GM23338 (cell line): ENCODE measurements around the gene INTS13. TPM values are rescaled to one million over a fixed set of nuclear protein-coding genes. Genes with fewer than 3 reads are reported as not detected.

ENCODE experiments used
- ATAC-seq: fragments of 200-7000 bp; cut with Tn5 transposase; 3 replicates; pipeline ENCODE4 v1.9.1; 2020
- DNase-seq: peaks from one replicate; pipeline ENCODE4 v3.0.0-alpha.2; 2015; ENCODE audit warnings: low spot score
- H2AFZ ChIP-seq: fragments of 200-600 bp; sonication (generic); 2 replicates; pipeline ENCODE4 v1.8.0; 2016; ENCODE audit warnings: antibody characterized with exemption, mild to moderate bottlenecking, moderate library complexity
- H3F3A ChIP-seq: fragments of 200-600 bp; sonication (generic); replicated peaks from 2 replicates; pipeline ENCODE4 v1.8.0; 2017; ENCODE audit warnings: antibody characterized with exemption, mixed run types, low read depth
- H3K27ac ChIP-seq: fragments of 200-600 bp; sonication (generic); 2 replicates; pipeline ENCODE4 v1.6.1; 2016; ENCODE audit warnings: low read depth
- H3K27me3 ChIP-seq: fragments of 200-600 bp; sonication (generic); 2 replicates; pipeline ENCODE4 v1.8.0; 2016; ENCODE audit warnings: mild to moderate bottlenecking, mixed run types, moderate library complexity; ENCODE audit not compliant: insufficient read depth
- H3K36me3 ChIP-seq: fragments of 200-600 bp; sonication (generic); 2 replicates; pipeline ENCODE4 v1.8.0; 2016; ENCODE audit warnings: mild to moderate bottlenecking; ENCODE audit not compliant: insufficient read depth
- H3K4me1 ChIP-seq: fragments of 200-600 bp; sonication (generic); 2 replicates; pipeline ENCODE4 v1.8.0; 2016; ENCODE audit warnings: mild to moderate bottlenecking, moderate library complexity; ENCODE audit not compliant: insufficient read depth
- H3K4me2 ChIP-seq: fragments of 200-600 bp; sonication (generic); 2 replicates; pipeline ENCODE4 v1.7.1; 2017; ENCODE audit warnings: mixed run types
- H3K4me3 ChIP-seq: fragments of 200-600 bp; sonication (generic); 2 replicates; pipeline ENCODE4 v1.6.1; 2016; ENCODE audit warnings: mixed run types
- H3K79me2 ChIP-seq: fragments of 200-600 bp; sonication (generic); replicated peaks from 2 replicates; pipeline ENCODE4 v1.8.0; 2017; ENCODE audit warnings: mild to moderate bottlenecking; ENCODE audit not compliant: insufficient read depth
- H3K9me2 ChIP-seq: fragments of 200-600 bp; sonication (generic); 2 replicates; pipeline ENCODE4 v1.8.0; 2017; ENCODE audit not compliant: insufficient read depth
- H4K20me1 ChIP-seq: fragments of 200-600 bp; sonication (generic); replicated peaks from 2 replicates; pipeline ENCODE4 v1.8.0; 2017; ENCODE audit warnings: mild to moderate bottlenecking; ENCODE audit not compliant: insufficient read depth
- H3K27ac Mint-ChIP-seq: 2 replicates; pipeline ENCODE4 v1.8.0; 2020; ENCODE audit warnings: inconsistent platforms, mild to moderate bottlenecking, moderate library complexity, mixed read lengths
- H3K27me3 Mint-ChIP-seq: 3 replicates; pipeline ENCODE4 v1.8.0; 2022; ENCODE audit warnings: low read depth, mild to moderate bottlenecking, moderate library complexity, mixed read lengths, inconsistent platforms; ENCODE audit not compliant: insufficient read depth, poor library complexity
- H3K36me3 Mint-ChIP-seq: 3 replicates; pipeline ENCODE4 v1.8.0; 2021; ENCODE audit warnings: low read depth, mild to moderate bottlenecking, inconsistent platforms, moderate library complexity, mixed read lengths
- H3K4me1 Mint-ChIP-seq: 3 replicates; pipeline ENCODE4 v1.8.0; 2020; ENCODE audit warnings: mild to moderate bottlenecking, inconsistent platforms, mixed read lengths
- H3K4me3 Mint-ChIP-seq: 3 replicates; pipeline ENCODE4 v1.8.0; 2021; ENCODE audit warnings: moderate library complexity, mild to moderate bottlenecking, inconsistent platforms, mixed read lengths
- H3K9me3 Mint-ChIP-seq: 3 replicates; pipeline ENCODE4 v1.8.0; 2020; ENCODE audit warnings: moderate library complexity, mild to moderate bottlenecking, inconsistent platforms, mixed read lengths
- CREB1 ChIP-seq: fragments of 250-450 bp; sonication (Bioruptor Pico); IDR thresholded peaks from 2 replicates; pipeline ENCODE4 v1.5.0; 2020; ENCODE audit warnings: low read depth, mild to moderate bottlenecking, moderate library complexity
- POLR2AphosphoS5 ChIP-seq: IDR thresholded peaks from 2 replicates; pipeline ENCODE4 v1.6.1; 2016; ENCODE audit warnings: antibody characterized with exemption, low read depth
- STAT1 ChIP-seq: IDR thresholded peaks from one replicate; pipeline ENCODE4 v1.6.1; 2016; ENCODE audit warnings: antibody characterized with exemption; ENCODE audit not compliant: unreplicated experiment
- ZNF331 ChIP-seq: fragments of 250-450 bp; sonication (Bioruptor Pico); IDR thresholded peaks from 2 replicates; pipeline ENCODE4 v1.5.0; 2020; ENCODE audit warnings: low read depth, mild to moderate bottlenecking, moderate library complexity
- polyA plus RNA-seq: library from polyadenylated mRNA; unstranded; fragments of >200 nt; fragmentation: Nextera tagmentation; extraction: Ambion mirVana; gene quantifications from 2 replicates; pipeline ENCODE4 v1.2.1, GENCODE V29; 2016
- total RNA-seq: library from RNA; depleted of rRNA; stranded (reverse); fragments of >200 nt; shearing (Covaris generic); gene quantifications from 2 replicates; pipeline ENCODE4 v1.2.3, GENCODE V29; 2014
- TF ChIP-seq, protein P1 (sequence below): fragments of 250-450 bp; sonication (Bioruptor Pico); IDR thresholded peaks from 2 replicates; pipeline ENCODE4 v1.5.0; 2020; ENCODE audit warnings: mild to moderate bottlenecking, moderate library complexity
- TF ChIP-seq, protein P2 (sequence below), 2 experiments: fragments of 200-600 bp in 1 of 2; sonication (generic) in 1 of 2; conservative IDR thresholded peaks; 2 replicates each; pipeline versions ENCODE4 v1.5.1 to v1.6.1; 2016 to 2017; ENCODE audit warnings: antibody characterized with exemption in 2 of 2, low read depth in 2 of 2, mild to moderate bottlenecking in 2 of 2, moderate library complexity in 1 of 2
- TF ChIP-seq, protein P3 (sequence below): IDR thresholded peaks from 2 replicates; pipeline ENCODE4 v1.6.1; 2016; ENCODE audit warnings: antibody characterized with exemption

The INTS13 gene
- total and polyA plus RNA-seq, 2 experiments from 2014 or later, result 91.3 to 94.1 TPM

DNA sequence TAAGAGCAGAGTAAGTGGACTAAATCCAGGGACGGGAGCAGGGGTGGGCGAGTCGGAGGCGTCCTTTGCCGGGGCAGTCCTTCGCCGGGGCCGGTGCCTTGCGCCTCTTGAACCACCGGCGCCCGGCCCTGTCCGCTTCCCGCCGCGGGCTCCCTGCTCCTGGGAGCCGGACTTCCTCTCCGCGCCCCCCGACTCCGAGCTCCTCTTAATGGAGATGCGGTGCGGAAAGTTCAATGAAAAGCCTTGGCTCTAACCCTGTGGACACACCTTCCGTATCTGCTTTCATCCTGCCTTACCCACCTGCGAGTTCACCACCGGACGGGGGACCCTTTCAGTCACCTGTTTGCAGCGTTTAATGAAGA lies 901 bp upstream of the INTS13 start (continued):
- TF ChIP-seq, protein P1, sequence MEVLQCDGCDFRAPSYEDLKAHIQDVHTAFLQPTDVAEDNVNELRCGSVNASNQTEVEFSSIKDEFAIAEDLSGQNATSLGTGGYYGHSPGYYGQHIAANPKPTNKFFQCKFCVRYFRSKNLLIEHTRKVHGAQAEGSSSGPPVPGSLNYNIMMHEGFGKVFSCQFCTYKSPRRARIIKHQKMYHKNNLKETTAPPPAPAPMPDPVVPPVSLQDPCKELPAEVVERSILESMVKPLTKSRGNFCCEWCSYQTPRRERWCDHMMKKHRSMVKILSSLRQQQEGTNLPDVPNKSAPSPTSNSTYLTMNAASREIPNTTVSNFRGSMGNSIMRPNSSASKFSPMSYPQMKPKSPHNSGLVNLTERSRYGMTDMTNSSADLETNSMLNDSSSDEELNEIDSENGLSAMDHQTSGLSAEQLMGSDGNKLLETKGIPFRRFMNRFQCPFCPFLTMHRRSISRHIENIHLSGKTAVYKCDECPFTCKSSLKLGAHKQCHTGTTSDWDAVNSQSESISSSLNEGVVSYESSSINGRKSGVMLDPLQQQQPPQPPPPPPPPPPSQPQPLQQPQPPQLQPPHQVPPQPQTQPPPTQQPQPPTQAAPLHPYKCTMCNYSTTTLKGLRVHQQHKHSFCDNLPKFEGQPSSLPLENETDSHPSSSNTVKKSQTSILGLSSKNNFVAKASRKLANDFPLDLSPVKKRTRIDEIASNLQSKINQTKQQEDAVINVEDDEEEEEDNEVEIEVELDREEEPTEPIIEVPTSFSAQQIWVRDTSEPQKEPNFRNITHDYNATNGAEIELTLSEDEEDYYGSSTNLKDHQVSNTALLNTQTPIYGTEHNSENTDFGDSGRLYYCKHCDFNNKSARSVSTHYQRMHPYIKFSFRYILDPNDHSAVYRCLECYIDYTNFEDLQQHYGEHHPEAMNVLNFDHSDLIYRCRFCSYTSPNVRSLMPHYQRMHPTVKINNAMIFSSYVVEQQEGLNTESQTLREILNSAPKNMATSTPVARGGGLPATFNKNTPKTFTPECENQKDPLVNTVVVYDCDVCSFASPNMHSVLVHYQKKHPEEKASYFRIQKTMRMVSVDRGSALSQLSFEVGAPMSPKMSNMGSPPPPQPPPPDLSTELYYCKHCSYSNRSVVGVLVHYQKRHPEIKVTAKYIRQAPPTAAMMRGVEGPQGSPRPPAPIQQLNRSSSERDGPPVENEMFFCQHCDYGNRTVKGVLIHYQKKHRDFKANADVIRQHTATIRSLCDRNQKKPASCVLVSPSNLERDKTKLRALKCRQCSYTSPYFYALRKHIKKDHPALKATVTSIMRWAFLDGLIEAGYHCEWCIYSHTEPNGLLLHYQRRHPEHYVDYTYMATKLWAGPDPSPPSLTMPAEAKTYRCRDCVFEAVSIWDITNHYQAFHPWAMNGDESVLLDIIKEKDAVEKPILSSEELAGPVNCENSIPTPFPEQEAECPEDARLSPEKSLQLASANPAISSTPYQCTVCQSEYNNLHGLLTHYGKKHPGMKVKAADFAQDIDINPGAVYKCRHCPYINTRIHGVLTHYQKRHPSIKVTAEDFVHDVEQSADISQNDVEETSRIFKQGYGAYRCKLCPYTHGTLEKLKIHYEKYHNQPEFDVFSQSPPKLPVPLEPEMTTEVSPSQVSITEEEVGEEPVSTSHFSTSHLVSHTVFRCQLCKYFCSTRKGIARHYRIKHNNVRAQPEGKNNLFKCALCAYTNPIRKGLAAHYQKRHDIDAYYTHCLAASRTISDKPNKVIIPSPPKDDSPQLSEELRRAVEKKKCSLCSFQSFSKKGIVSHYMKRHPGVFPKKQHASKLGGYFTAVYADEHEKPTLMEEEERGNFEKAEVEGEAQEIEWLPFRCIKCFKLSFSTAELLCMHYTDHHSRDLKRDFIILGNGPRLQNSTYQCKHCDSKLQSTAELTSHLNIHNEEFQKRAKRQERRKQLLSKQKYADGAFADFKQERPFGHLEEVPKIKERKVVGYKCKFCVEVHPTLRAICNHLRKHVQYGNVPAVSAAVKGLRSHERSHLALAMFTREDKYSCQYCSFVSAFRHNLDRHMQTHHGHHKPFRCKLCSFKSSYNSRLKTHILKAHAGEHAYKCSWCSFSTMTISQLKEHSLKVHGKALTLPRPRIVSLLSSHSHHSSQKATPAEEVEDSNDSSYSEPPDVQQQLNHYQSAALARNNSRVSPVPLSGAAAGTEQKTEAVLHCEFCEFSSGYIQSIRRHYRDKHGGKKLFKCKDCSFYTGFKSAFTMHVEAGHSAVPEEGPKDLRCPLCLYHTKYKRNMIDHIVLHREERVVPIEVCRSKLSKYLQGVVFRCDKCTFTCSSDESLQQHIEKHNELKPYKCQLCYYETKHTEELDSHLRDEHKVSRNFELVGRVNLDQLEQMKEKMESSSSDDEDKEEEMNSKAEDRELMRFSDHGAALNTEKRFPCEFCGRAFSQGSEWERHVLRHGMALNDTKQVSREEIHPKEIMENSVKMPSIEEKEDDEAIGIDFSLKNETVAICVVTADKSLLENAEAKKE (CRISPR knock-in tag), result no peak

DNA sequence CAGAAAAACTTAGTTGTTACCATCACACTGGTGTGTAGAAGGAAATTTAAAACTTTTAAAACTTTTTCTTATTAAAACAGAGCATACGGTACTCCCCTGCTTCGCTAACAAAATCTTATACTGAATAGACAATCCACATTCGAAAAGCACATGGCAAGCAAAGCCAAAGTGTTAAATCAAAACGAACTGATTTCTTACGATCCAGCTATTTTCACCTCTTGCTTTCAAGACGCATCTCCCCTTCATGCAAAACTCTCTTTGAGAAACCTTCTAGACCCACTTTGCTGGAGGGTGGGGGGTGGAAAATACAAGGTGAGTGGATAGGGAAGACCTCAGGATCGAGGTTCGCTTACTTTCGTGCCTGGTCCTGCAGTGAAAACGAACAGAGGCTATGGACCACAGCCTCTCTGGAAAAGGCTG lies 328 bp downstream of the INTS13 start:
- peaks cover 3% of the 10 kb centered on the region; the same call in 2 of the 3 replicates for H3K9me3 Mint-ChIP-seq
- Histone ChIP-seq H3K4me3 (peak overlapping the region; percentile 92), H3F3A (no peaks in the 10 kb centered on the region), H3K27me3 (no peaks in the 10 kb centered on the region), H3K27ac (peak overlapping the region; percentile 93), H3K36me3 (no peaks in the 10 kb centered on the region), H3K4me2 (peak overlapping the region; percentile 83), H2AFZ (peak overlapping the region; percentile 91; the same call in 1 of the 2 replicates), H3K79me2 (peaks cover 87% of the 10 kb centered on the region), H3K4me1 (peaks cover 27% of the 10 kb centered on the region), H3K9me2 (no peaks in the 10 kb centered on the region), H4K20me1 (peaks cover 32% of the 10 kb centered on the region)
- peak overlapping the region; percentile 99 for H3K27ac Mint-ChIP-seq
- peaks cover 12% of the 10 kb centered on the region for H3K36me3 Mint-ChIP-seq
- H3K4me3 Mint-ChIP-seq, result peak overlapping the region; percentile 91
- peaks cover 17% of the 10 kb centered on the region for H3K4me1 Mint-ChIP-seq
- peaks cover 10% of the 10 kb centered on the region for H3K27me3 Mint-ChIP-seq
- ATAC-seq, result no peak
- no peak for DNase-seq
- TF ChIP-seq, protein P2, sequence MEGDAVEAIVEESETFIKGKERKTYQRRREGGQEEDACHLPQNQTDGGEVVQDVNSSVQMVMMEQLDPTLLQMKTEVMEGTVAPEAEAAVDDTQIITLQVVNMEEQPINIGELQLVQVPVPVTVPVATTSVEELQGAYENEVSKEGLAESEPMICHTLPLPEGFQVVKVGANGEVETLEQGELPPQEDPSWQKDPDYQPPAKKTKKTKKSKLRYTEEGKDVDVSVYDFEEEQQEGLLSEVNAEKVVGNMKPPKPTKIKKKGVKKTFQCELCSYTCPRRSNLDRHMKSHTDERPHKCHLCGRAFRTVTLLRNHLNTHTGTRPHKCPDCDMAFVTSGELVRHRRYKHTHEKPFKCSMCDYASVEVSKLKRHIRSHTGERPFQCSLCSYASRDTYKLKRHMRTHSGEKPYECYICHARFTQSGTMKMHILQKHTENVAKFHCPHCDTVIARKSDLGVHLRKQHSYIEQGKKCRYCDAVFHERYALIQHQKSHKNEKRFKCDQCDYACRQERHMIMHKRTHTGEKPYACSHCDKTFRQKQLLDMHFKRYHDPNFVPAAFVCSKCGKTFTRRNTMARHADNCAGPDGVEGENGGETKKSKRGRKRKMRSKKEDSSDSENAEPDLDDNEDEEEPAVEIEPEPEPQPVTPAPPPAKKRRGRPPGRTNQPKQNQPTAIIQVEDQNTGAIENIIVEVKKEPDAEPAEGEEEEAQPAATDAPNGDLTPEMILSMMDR (conservative IDR thresholded peaks at IDR 0.05; ENCODE audit: low read depth in 2 of 2), result no peak
- no peak for TF ChIP-seq POLR2AphosphoS5
- TF ChIP-seq, protein P1 (CRISPR knock-in tag), result no peak
- no peak for TF ChIP-seq CREB1
- no peak for TF ChIP-seq STAT1
- TF ChIP-seq ZNF331 (CRISPR knock-in tag), result no peak
- TF ChIP-seq, protein P3, sequence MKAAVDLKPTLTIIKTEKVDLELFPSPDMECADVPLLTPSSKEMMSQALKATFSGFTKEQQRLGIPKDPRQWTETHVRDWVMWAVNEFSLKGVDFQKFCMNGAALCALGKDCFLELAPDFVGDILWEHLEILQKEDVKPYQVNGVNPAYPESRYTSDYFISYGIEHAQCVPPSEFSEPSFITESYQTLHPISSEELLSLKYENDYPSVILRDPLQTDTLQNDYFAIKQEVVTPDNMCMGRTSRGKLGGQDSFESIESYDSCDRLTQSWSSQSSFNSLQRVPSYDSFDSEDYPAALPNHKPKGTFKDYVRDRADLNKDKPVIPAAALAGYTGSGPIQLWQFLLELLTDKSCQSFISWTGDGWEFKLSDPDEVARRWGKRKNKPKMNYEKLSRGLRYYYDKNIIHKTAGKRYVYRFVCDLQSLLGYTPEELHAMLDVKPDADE, result no peak
